G401.6 (cell line): ENCODE results near the gene ZDHHC11B.
"Not testable (repeated sequence)": the region's sequence is repeated elsewhere in the genome, so short reads cannot be mapped to it uniquely, and the experiment has no call there.

Experiments
- FAIRE-seq: peaks from 2 replicates; lab custom pipeline; 2012; peaks lifted over from hg19 to GRCh38; lab: Jason Lieb, UNC

ZDHHC11B gene

DNA sequence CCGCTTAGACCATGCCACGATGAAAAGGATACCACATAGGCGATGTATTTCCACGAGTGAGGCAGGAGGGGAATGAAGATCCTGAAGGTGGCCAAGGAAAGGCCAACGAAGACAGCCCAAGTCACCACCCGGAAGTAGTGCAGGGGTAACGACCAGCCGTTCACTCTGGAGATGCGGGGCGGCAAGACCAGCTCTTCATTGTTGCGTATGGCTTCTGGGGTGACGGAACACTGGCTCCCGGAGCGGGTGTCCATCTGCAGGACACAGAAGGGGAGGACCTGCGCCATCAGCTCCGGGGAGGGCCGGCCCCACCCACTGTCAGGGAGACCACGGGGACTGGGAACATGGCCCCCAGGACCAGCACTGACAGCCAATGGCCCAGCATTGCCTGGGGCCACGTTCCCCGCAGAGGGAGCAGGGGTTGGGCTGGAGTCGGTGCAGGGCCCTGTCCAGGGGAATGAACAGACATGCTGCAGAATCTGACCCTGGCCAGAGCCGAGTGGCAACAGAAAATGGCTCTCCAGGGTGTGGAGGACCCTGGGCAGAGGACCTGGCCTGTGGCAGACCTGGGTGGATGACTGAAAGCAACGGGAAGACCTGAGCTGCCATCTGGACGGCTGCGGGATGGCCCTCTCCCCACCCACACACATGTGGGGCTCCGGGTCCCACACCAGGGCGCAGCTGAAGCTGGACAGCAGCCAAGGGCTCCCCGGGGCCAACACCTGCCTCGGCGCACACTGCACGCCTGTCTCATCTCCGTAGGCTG lies 17.7 kb downstream of the ZDHHC11B start:
- no peak for FAIRE-seq

DNA sequence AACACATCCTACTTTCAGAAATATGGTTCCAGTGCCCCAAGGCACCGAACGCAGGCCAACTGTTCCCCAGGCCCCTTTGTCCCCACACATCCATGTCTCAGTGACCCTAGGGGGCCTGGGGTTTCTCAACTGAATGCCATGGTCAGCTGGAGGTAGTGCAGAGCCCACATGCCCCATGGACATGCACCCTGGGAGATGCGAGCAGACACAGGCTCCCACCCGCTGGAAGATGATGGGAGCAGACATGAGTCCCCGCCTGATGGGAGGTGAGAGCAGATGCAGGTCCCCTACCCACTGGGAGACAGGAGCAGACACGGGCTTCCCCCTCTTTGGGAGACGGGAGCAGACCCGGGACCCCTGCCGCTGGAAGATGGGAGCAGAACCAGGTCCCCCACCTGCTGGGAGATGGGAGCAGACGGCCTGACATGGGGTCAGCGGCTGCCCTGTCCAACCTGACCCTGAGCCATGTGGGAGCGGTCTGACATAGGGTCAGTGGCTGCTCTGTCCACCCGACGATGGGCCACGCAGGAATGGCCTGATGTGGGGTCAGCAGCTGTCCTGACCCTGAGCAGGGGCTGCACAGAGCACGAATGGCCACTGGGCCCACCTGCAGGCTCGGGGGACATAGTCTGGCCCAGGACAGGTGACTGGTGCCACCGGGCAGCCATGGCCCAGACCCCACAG lies 18.4 kb downstream of the ZDHHC11B start:
- no peak for FAIRE-seq

DNA sequence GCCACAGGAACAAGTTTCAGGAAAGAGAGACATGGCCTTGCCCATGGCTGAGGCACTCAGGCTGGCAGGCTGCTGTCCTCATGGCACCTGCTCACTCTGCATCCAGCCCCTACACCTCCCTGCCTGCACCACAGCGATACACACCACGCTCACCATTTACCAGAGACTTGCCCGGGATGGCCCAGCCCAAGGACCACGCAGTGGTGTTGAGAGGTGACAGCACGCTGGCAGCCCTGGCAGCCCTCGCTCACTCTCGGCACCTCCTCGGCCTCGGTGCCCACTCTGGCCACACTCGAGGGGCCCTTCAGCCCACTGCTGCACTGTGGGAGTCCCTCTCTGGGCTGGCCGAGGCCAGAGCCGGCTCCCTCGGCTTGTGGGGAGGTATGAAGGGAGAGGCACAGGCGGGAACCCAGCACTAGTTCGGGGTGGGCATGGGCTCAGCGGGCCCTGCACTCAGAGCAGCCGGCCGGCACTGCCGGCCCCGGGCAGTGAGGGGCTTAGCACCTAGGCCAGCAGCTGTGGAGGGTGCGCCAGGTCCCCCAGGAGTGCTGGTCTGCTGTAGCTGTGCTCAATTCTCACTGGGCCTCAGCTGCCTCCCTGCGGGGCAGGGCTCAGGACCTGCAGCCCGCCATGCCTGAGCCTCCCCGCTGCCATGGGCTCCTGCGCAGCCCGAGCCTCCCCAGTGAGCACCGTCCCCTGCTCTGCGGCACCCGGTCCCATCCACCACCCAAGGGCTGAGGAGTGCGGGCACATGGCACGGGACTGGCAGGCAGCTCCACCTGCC lies 20.3 kb downstream of the ZDHHC11B start:
- no peak for FAIRE-seq

DNA sequence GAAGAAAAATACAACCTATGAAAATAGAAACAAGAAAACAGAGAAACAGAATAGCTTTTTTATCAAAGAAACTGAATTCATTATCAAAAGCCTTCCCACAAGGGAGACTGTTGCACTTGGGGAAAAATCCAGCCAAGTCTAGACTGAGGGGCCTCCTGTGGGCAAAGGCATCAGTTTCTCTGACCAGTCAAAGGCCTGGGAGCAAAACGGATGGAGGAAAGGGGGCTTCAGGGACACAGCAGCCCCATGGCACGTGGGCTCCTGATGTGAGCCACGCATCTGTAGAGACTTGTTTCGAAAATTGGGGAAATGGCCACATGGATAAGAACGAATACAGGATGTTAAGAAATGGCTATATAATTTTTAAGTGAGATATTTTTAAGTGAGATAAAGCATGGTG lies 21.1 kb downstream of the ZDHHC11B start:
- no peak for FAIRE-seq

DNA sequence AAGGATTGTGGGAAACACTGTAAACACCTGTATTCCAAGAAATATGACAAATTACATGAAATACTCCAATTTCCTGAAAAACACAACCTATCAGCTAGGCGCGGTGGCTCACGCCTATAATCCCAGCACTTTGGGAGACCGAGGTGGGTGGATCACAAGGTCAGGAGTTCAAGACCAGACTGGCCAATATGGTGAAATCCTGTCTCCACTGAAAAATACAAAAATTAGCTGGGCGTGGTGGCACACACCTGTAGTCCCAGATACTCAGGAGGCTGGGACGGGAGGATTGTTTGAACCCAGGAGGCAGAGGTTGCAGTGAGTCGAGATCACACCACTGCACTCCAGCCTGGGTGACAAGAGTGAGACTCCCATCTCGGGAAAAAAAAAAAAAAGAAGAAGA lies 21.5 kb downstream of the ZDHHC11B start:
- not testable (repeated sequence) for FAIRE-seq

DNA sequence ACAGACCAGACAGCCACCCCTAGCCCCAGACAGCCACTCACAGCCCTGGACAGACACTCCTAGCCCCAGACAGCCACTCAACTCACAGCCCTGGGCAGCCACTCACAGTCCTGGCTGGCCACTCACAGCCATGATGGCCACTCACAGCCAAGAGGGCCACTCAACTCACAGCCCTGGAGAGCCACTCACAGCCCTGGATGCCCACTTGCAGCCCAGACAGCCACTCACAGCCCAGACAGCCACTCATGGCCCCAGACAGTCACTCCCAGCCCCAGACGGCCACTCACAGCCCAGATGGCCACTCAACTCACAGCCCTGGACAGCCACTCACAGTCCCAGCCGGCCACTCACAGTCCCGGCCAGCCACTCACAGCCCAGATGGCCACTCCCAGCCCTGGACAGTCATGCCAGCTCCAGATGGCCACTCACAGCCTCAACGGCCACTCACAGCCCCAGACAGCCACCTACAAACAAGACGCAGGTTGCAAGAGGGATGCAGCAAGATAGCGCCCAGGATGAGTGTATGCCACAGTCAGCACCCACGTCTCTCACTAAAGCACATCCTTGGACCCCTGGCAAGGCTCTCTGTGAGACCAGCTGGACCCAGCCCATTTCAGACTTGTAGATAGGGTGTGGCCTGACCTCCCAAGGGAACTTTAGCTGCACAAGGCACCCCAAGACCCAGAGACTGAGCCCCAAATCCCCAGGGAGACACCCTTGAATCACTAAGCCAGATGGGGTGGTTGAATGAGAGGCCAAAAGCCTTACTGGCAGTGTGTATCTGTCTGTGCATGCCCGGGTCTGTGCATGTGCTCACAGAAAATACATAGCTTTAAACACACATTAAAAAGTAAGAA lies 22.4 kb downstream of the ZDHHC11B start:
- no peak for FAIRE-seq

DNA sequence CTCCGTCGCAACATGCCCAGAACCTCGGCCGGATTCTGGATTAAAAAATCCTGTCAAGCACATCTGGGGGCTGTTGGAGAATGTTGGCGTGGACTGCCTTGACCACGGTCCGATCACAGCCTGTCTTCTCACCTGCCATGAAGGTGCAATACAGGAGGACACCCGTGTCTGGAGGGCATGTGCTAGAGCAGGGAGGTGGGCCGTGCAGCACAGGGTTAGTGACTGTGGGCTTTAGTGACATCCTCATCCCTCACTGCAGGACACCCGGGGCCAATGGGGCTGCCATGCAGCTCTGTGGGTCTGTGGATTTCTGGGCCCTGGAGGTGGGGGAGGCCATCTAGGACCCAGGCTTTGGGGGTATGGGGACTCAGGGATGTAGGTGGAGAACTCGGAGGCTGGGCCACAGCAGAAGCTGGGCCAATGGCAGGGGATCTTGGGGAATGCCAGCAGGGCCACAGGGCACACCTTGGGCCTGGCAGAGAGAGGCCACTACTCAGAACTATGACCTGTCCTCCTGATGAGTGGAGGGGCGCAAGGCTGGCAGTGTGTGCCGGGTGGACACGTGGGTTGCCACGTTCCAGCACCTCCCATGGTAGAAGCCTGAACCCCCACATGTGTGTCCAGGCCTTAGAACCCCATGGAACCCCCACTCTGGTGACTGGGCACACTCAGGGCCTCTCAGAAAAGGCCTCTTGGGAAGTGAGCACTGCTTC lies 23.3 kb downstream of the ZDHHC11B start:
- FAIRE-seq, result no peak

DNA sequence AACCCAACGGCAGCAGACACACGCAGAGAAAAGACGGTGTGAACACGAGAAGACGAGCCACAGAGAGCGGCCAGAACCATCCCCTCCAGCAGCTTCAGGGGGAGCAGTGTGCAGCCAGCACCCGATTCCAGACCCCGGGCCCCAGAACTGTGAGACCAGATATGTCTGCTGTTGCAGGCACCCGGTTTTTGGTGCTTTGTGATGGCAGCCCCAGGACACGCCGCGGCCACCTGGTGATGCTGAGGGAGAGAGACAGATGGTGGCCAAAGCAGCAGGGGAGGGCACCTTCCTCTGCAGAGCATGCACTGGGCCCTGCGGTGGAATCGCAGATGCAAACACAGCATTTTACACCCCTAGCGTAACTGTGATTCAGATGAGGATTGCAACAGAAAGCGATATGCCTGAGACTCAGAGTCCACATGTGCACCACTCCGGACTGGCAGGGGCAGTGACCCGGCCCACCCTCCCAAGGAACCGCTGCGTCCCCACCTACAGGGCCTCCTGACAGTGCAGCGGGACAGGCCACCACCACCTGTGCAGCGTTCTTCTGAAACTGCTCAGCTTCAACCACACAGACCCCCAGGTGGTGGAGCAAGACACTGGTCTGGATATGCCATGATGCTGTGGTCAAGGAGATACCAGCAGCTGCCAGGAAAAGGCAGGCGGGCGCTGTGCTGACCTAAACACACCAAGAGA lies 24.0 kb downstream of the ZDHHC11B start:
- no peak for FAIRE-seq

DNA sequence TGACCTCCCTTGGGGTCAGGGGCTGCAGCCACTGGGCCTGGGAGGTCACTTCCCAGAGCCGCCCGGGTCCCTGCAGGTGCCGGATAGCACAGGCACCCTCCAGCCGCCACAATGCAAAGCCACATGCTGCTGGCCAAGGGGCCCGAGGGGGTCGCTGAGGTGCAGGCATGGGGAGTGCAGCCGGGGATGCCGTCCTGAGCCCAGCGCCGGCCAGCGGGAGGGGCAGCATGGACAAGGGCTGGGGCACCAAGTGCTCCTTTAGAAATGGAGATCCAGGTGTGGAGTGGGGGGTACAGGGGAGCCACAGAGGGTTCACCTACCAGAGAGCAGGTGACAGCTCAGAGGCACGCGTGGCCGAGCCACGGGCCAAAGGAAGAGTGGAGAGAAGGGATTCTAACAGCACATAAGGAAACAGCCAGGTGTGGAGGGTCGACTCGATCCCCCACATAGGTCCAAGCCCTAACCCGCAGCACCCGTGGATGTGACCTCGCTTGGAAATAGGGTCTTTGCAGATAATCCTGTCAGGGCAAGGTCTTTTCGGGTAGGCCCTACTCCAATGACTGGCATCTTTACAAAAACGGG lies 24.7 kb downstream of the ZDHHC11B start:
- no peak for FAIRE-seq

DNA sequence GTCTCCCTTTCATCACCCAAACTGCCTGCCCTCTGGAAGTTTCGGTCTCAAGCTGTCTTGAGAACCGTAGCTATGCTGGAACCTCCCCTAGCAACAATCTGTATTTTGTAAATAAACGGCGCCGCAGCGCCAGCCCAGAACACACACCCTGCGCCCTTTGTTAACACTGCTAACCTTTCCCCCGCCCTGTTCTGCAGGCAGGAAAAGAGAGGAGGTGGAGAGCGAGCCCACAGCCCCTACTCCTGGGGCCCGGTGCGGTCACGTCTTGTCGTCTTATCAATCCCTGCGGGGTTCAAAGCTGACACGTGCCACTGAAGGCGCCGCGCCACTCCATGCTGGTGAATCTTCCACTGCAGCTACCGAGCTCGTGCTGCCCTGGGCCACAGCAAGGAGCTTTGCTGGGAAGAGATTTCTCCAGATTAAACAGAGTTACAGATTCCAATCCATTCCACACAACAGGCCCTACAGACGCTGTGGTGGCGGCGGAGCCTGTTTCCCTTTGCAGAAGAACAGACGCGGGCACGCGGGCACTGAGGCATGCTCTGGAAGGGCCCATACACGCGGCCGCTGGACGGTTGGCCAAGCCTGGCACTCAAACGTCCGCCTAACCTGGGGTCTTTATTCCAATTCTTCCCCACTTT lies 25.3 kb downstream of the ZDHHC11B start:
- FAIRE-seq, result no peak

DNA sequence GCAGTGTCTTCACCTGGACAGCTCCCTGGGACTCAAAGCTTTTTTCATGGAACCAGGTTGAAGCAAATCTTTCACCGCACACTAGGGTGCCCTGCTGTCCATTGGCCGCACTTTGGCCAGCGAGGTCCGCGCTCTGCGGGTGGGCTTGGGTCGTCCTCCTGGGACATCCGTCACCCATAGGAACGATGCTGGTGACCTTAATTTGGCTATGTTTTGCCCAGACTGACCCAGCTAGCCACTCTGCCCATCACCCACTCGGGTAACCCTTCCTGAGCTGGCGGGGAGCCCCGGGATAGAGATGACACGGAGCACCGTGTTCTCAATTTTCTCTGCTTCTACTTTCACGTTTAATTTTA lies 25.9 kb downstream of the ZDHHC11B start:
- FAIRE-seq, result no peak

DNA sequence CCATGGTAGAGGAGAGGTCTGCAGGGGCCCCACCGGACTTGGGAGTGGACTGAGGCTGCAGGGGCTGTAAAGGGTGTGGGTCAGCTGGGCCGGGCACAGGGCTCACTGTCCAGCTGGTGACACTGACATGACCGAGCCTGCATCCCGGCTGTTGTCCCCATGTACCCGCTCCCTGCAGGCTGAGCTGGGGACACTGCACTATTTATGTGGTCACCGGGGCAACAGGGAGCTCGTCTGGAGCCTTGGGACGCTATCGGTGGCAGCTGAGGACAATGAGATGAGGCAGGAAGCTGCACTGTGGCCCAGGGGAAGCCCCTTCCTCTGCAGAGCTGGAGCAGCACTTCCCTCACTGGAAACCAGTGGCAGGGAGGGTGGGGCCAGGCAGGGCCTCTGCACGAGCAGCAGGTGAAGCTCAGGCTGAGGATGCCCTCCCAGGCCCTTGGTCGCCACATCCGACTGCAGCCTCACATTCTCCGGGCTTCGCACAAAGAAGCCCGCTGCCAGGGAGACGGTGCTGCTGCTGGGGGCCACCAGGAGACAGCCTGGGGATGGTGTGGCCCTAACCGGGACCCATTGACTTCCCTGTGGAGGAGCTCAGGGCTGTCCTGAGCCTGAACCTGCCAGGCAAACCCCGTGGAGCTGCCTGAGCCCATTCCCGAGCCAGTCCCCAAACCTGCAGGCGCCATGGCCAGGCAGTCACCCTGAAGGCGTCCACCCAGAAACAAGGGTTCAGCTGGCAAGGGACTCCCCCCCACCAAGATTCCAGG lies 26.4 kb downstream of the ZDHHC11B start:
- FAIRE-seq, result no peak

DNA sequence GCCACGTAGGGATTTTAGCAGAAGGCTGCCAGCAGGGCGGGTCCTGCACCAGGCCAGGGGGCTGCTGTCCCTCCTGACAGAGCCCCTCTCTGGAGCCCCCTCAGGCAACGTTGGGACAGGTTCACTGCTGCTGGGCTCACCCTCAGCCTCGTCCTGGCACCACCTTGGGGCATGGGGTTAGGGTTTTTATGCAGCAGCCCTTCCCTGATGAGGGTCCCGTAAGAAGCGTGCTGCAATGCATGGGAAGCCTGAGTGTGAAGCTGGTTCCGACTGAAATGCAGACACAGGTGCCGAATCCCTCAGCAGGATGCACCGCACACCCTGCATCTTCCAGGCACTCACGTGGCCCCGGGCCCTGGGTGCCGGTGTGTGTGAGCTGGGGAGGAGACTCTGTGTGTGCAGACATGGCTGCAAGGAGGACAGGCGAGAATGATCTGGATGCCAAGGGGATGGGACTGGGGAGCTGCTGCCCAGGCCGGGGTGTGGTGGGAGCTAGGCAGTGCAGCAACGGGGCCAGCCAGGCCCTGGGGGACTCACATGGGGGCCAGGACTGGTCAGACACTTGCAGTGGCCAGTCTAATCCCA lies 27.1 kb downstream of the ZDHHC11B start:
- FAIRE-seq, result no peak

DNA sequence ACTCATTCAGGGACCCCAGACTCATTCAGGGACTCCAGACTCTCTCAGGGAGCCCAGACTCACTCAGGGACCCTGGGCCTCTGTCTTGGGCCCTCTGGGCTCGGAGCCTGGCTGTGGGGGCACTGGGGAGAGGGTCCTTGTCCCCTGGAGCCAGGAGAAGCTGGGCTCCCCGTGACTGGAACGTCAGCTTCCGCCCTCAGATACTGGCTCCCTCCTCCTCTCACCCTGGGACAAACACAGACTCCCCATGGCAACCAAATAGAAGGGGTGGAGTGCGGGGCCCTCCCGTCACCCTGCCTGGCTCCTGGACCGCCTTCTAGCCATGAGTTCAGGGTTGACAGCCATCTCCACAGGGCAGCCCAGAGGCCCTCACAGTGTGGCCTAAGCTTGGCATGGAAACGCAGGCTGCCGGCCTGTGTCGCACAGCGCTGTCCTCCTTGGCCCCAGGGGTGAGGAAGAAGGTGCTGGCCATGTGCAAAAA lies 27.6 kb downstream of the ZDHHC11B start:
- FAIRE-seq, result no peak

DNA sequence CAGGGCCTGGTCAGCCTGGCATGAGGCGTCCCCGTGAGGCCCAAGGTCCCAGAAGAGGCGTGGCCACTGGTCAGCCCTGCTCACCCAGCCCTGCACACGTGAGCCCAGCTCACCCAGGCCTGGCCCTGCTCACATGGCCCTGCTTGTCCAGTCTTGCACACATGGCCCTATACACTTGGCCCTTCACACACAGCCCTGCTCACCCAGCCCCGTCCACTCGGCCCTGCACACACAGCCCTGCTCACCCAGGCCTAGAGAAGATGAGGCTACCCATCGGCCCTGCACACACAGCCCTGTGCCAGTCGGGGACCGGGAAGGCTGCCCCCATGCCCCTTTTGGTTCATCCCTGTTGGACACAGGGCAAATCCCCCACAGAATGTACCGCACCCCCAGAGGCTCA lies 28.4 kb downstream of the ZDHHC11B start:
- FAIRE-seq, result no peak

DNA sequence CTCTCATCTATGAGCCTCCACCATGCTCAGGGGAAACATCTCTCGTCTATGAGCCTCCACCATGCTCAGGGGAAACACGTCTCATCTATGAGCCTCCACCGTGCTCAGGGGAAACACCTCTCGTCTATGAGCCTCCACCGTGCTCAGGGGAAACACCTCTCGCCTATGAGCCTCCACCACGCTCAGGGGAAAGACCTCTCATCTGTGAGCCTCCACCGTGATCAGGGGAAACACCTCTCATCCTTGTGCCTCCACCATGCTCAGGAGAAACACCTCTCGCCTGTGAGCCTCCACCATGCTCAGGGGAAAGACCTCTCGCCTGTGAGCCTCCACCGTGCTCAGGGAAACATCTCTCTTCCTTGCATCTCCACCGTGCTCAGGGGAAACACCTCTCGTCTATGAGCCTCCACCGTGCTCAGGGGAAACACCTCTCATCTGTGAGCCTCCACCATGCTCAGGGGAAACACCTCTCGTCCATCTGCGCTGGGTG lies 30.3 kb downstream of the ZDHHC11B start:
- FAIRE-seq, result not testable (repeated sequence)

DNA sequence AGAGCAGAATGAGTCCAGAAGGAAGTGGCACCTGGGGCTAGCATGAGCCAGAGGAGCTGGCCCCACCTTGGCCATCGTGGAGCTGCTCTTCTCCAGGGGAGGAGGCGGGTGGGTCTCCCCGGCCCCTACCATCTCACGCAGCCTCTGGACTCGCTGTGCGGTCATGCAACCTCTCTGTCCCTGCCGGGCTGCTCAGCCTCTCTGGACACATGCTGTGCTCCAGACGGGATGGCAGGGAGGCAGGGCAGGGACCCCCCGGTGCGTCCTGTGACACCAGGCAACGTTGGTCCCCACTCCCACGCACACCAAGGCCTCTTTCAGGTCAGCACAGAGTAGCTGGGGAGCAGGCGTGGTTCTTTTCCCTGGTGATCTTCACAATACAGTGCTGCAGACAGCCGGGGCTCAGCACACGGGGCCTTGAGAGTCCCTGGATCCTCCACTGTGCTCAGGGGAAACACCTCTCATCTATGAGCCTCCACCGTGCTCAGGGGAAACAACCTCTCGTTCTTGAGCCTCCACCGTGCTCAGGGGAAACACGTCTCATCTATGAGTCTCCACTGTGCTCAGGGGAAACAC lies 30.9 kb downstream of the ZDHHC11B start:
- not testable (repeated sequence) for FAIRE-seq

DNA sequence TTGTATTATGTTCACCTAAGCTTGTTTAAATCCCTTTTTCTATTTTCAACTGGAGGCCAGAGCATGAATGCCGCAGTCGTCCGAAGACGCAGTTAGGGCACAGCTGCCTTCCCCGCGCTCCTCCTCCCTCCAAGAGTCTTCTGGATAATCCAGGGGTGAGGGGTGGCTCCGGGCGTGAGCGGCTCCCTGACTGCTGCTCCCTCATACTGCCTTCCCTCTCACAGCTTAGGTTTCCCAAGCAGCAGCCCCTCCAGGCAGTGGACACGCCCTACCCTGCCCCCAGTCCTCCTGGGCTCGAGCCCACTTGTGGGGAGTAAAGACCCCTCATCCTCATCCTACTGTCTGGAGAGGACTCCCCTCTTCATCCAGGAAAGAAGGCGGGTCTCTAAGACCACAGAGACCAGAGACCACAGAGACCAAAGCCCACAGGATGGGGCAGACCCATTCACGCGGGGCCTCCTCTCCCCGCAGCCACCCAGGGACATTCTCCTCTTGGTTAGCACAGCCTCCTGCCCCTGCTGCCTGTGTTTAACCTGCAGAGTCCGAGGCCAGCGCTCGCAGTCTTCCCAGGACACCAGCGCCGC lies 31.9 kb downstream of the ZDHHC11B start:
- FAIRE-seq, result not testable (repeated sequence)
